Progenitor cell of endocrine pancreas (in vitro differentiated cells): ENCODE measurements around the gene C1RL. TPM values are rescaled to one million over a fixed set of nuclear protein-coding genes. Genes with fewer than 3 reads are reported as not detected.
A peak's percentile ranks its signal among the peaks of the same experiment; 100 is the strongest.
"Not testable (repeated sequence)": the region's sequence is repeated elsewhere in the genome, so short reads cannot be mapped to it uniquely, and the experiment has no call there.

Source experiments
- DNase-seq: peaks from one replicate; pipeline ENCODE4 v3.0.0; 2021; ENCODE audit warnings: low spot score; ENCODE audit not compliant: unreplicated experiment
- H3K27ac Mint-ChIP-seq: 2 replicates; pipeline ENCODE4 v1.8.0; 2021; ENCODE audit warnings: mild to moderate bottlenecking, moderate library complexity, mixed read lengths
- H3K27me3 Mint-ChIP-seq: 2 replicates; pipeline ENCODE4 v1.8.0; 2021; ENCODE audit warnings: mixed read lengths
- H3K36me3 Mint-ChIP-seq: 2 replicates; pipeline ENCODE4 v1.8.0; 2022; ENCODE audit warnings: mixed read lengths; ENCODE audit not compliant: insufficient read depth
- H3K4me1 Mint-ChIP-seq: 2 replicates; pipeline ENCODE4 v1.8.0; 2021; ENCODE audit warnings: low read depth, mixed read lengths
- H3K4me3 Mint-ChIP-seq: 2 replicates; pipeline ENCODE4 v1.8.0; 2021; ENCODE audit warnings: low read depth, mild to moderate bottlenecking, moderate library complexity, mixed read lengths
- H3K9me3 Mint-ChIP-seq: 2 replicates; pipeline ENCODE4 v1.8.0; 2021; ENCODE audit warnings: low read depth, mixed read lengths
- total RNA-seq: library from RNA; stranded (reverse); gene quantifications from 2 replicates; pipeline ENCODE4 v1.2.1, GENCODE V29; 2021
- TF ChIP-seq, protein P1 (sequence below): fragments of 200-600 bp; sonication (generic); IDR thresholded peaks from one replicate; pipeline ENCODE4 v1.5.0; 2021; ENCODE audit warnings: antibody characterized with exemption, mild to moderate bottlenecking; ENCODE audit not compliant: unreplicated experiment

The C1RL gene
- total RNA-seq, 1 donor from 2014 or later = 95.9 TPM

DNA sequence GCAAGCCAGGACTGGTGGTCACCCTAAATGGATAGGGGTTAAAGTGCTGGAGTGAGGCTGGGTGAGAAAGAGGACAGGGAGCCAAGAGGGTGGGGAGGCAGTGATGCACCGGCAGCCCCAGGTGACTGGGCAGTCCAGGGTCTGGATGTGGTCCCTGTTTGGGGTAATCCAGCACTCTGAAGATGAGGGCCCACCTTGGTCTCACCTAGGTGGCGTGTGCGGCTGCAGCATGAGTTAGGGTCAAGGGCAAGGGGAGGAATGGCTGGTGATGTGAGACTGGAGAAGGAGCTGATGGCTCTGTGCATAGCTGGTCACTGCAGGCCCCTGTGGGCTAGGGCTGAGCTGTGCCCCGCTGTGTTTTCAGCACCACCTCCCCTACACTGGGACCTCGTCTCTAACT, 1.6 kb upstream of the C1RL start:
- DNase-seq = no peak
- H3K4me1 Mint-ChIP-seq = peaks cover 10% of the 10 kb centered on the region
- H3K27me3 Mint-ChIP-seq = no peaks in the 10 kb centered on the region
- H3K9me3 Mint-ChIP-seq = peaks cover 7% of the 10 kb centered on the region
- peaks cover 18% of the 10 kb centered on the region for H3K36me3 Mint-ChIP-seq
- H3K27ac Mint-ChIP-seq = no peak overlapping the region
- H3K4me3 Mint-ChIP-seq = no peak overlapping the region
- TF ChIP-seq, protein P1, sequence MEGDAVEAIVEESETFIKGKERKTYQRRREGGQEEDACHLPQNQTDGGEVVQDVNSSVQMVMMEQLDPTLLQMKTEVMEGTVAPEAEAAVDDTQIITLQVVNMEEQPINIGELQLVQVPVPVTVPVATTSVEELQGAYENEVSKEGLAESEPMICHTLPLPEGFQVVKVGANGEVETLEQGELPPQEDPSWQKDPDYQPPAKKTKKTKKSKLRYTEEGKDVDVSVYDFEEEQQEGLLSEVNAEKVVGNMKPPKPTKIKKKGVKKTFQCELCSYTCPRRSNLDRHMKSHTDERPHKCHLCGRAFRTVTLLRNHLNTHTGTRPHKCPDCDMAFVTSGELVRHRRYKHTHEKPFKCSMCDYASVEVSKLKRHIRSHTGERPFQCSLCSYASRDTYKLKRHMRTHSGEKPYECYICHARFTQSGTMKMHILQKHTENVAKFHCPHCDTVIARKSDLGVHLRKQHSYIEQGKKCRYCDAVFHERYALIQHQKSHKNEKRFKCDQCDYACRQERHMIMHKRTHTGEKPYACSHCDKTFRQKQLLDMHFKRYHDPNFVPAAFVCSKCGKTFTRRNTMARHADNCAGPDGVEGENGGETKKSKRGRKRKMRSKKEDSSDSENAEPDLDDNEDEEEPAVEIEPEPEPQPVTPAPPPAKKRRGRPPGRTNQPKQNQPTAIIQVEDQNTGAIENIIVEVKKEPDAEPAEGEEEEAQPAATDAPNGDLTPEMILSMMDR = no peak

DNA sequence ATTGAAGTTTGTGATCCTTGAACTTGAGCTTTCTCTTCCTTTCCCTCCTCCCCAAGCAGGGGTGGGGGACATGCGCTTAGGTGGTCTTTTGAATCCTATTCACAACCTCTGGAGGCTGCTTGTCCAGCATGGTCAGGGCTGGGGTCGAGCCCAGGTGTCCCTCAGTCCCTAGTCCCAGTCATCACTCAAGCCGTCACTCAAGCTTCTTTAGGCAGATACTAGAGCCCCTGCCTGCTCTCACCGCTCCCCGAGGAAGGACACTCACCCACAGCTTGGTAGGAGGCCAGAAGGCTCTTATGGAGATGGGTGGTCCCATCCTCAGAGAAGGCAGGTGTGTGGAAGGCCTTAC, 532 bp upstream of the C1RL start:
- Mint-ChIP-seq H3K4me3 (peak overlapping the region; percentile 94), H3K27me3 (no peaks in the 10 kb centered on the region), H3K36me3 (peaks cover 24% of the 10 kb centered on the region), H3K4me1 (peaks cover 11% of the 10 kb centered on the region), H3K9me3 (peaks cover 10% of the 10 kb centered on the region), H3K27ac (no peak overlapping the region)
- TF ChIP-seq, protein P1 = no peak
- DNase-seq = no peak

DNA sequence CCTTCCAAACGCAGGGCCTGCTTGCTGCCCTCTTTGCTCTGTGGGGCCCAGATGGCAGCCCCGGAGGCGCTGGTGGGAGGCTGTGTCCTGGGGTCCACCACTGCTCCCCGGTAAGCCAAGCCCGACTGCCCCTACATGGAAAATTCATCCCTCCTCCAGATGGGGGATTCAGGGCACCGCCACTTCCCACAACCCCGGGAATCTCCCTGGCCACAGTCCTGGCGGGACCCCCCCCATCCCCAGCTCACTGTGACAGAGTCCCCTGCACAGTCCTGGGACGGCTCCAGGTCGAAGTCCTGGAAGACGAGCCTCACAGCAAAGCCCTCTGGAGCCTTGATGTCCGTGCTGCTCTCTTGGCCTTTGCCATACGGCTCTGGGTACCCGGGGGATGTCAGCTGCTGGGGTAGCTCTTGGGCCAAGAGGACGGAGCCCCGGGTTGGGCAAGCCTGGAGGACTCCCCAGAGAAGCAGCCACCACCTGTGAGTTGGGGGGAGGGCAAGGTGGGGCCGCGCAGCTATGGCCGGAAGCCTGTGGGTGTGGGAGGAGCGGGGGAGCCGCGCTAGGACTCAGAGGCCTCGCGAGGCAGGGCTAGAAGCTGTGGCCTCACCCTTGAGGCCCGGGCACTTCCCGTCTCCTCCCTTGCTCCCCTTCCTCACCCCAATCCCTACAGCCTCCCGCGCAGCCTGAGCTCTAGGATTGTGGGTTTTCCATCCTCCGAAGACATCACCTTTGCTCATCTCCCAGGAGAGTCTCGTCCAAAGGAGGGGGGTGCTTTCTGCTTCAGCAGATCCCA, 815 bp downstream of the C1RL start:
- peaks cover 10% of the 10 kb centered on the region for H3K9me3 Mint-ChIP-seq
- TF ChIP-seq, protein P1 = no peak
- no peaks in the 10 kb centered on the region for H3K27me3 Mint-ChIP-seq
- peak; percentile 70 for DNase-seq
- peak overlapping the region; percentile 96 for H3K27ac Mint-ChIP-seq
- H3K4me3 Mint-ChIP-seq = peak overlapping the region; percentile 94
- peaks cover 27% of the 10 kb centered on the region for H3K36me3 Mint-ChIP-seq
- peaks cover 11% of the 10 kb centered on the region for H3K4me1 Mint-ChIP-seq

DNA sequence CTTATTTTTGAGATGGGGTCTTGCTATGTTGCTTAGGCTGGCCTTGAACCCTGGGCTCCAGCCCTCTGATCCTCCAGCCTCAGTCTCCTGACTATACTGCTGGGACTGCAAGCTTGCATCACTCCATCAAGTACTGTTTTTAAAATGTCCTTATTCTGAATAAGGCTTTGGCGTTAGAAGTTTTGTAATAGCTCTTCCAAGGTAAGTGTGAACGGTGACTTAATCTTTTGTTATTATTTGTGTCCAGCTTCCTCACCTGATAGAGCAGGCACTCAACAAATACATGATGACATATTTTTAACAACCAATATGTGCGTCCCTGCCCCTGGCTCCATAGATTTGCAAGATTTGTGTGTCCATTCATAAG, 1.4 kb downstream of the C1RL start:
- H3K27ac Mint-ChIP-seq = peak overlapping the region; percentile 96
- no peak for DNase-seq
- peaks cover 10% of the 10 kb centered on the region for H3K9me3 Mint-ChIP-seq
- peaks cover 11% of the 10 kb centered on the region for H3K4me1 Mint-ChIP-seq
- TF ChIP-seq, protein P1 = no peak
- no peaks in the 10 kb centered on the region for H3K27me3 Mint-ChIP-seq
- H3K36me3 Mint-ChIP-seq = peaks cover 29% of the 10 kb centered on the region
- peak overlapping the region; percentile 94 for H3K4me3 Mint-ChIP-seq

DNA sequence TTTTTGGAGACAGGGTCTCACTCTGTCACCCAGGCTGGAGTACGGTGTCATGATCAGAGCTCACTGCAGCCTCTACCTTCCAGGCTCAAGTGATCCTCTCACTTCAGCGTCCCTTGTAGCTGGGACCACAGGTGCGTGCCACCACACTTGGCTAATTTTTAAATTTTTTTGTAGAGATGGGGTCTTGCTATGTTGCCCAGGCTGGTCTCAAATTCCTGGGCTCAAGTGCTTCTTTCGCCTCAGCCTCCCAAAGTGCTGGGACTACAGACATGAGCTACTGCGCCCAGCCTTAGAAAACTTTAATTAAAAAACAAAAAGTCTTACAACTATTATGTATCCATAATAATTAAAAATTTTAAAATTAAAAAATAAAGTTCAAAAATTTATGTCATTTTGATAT, 1.8 kb downstream of the C1RL start:
- peaks cover 11% of the 10 kb centered on the region for H3K4me1 Mint-ChIP-seq
- not testable (repeated sequence) for H3K27me3 Mint-ChIP-seq, H3K9me3 Mint-ChIP-seq, DNase-seq, H3K4me3 Mint-ChIP-seq, H3K27ac Mint-ChIP-seq
- H3K36me3 Mint-ChIP-seq = peaks cover 33% of the 10 kb centered on the region

DNA sequence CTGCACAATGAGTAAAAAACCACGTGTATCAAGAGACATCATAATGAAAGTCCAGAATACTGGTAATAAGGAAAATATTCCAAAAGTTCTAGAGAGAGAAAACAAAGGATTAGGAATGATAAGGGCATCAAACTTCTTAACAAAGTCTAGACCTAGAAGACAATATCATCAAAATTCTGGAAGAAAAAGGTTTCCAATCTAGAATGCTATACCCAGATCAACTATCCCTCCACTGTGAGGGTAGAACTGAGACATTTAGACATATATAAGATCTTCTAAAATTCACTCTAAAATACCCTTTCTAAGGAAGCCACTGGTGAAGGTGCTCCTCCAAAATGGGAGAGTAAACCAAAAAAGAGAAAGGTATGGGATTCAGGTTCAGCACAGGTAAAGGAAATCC, 2.9 kb downstream of the C1RL start:
- DNase-seq = no peak
- H3K27ac Mint-ChIP-seq = no peak overlapping the region
- peaks cover 11% of the 10 kb centered on the region for H3K4me1 Mint-ChIP-seq
- TF ChIP-seq, protein P1 = no peak
- no peaks in the 10 kb centered on the region for H3K27me3 Mint-ChIP-seq
- H3K4me3 Mint-ChIP-seq = peak overlapping the region; percentile 44
- peaks cover 33% of the 10 kb centered on the region for H3K36me3 Mint-ChIP-seq
- H3K9me3 Mint-ChIP-seq = peaks cover 10% of the 10 kb centered on the region
